ENCODE measurements around the gene HCST.

- peak; percentile 44; the same call in 1 of the 2 replicates for TF ChIP-seq POLR2AphosphoS5 (IDR thresholded peaks at IDR 0.05; ENCODE audit: low read depth, low read length)
- TF ChIP-seq POLR2A (IDR thresholded peaks at IDR 0.05; ENCODE audit: low read depth, low read length) = peak; percentile 18; the same call in 1 of the 2 replicates
Measured at GRCh38 chr19:35885225-35885738, 17.0 kb upstream of the HCST start.

All from GM12892 (cell line).